Measurements from ENCODE around the gene DNM2.

DNM2 gene

GRCh38 chr19:10839114-10840050 lies 121.5 kb downstream of the DNM2 start:
- no peak for DNase-seq (ENCODE audit: low read depth, low spot score)
- Histone ChIP-seq H3K9ac (ENCODE audit: insufficient read length, low read depth) (no peak overlapping the region), H3K27me3 (ENCODE audit: insufficient read depth, insufficient read length) (no peaks in the 10 kb centered on the region), H3K9me3 (ENCODE audit: insufficient read depth, low read length) (peaks cover 18% of the 10 kb centered on the region; the same call in 1 of the 2 replicates), H3K4me3 (ENCODE audit: insufficient read length, low read depth) (no peak overlapping the region), H3K4me1 (ENCODE audit: insufficient read depth, insufficient read length) (peaks cover 10% of the 10 kb centered on the region), H3K36me3 (ENCODE audit: insufficient read depth, insufficient read length, low read length) (peaks cover 9% of the 10 kb centered on the region)
- no peak for TF ChIP-seq YY1 (IDR thresholded peaks at IDR 0.05; ENCODE audit: insufficient read depth, insufficient read length)
- TF ChIP-seq ZNF274 (IDR thresholded peaks at IDR 0.05; ENCODE audit: low read depth, low read length) = no peak
- TF ChIP-seq SUZ12 (IDR thresholded peaks at IDR 0.05; ENCODE audit: extremely low read depth, insufficient read depth, insufficient read length) = no peak

GRCh38 chr19:10842788-10843187 lies 124.9 kb downstream of the DNM2 start:
- Histone ChIP-seq H3K4me3 (ENCODE audit: insufficient read length, low read depth) (no peak overlapping the region), H3K27me3 (ENCODE audit: insufficient read depth, insufficient read length) (no peaks in the 10 kb centered on the region), H3K36me3 (ENCODE audit: insufficient read depth, insufficient read length, low read length) (no peaks in the 10 kb centered on the region), H3K4me1 (ENCODE audit: insufficient read depth, insufficient read length) (no peaks in the 10 kb centered on the region), H3K9ac (ENCODE audit: insufficient read length, low read depth) (no peak overlapping the region), H3K9me3 (ENCODE audit: insufficient read depth, low read length) (peaks cover 19% of the 10 kb centered on the region; the same call in 1 of the 2 replicates)
- no peak for DNase-seq (ENCODE audit: low read depth, low spot score)
- TF ChIP-seq YY1 (IDR thresholded peaks at IDR 0.05; ENCODE audit: insufficient read depth, insufficient read length) (no peak), ZNF274 (IDR thresholded peaks at IDR 0.05; ENCODE audit: low read depth, low read length) (no peak), SUZ12 (IDR thresholded peaks at IDR 0.05; ENCODE audit: extremely low read depth, insufficient read depth, insufficient read length) (no peak)

- H3K4me3 ChIP-seq (ENCODE audit: insufficient read length, low read depth) = no peak overlapping the region
- H3K27me3 ChIP-seq (ENCODE audit: insufficient read depth, insufficient read length) = no peaks in the 10 kb centered on the region
- no peaks in the 10 kb centered on the region for H3K36me3 ChIP-seq (ENCODE audit: insufficient read depth, insufficient read length, low read length)
- TF ChIP-seq YY1 (IDR thresholded peaks at IDR 0.05; ENCODE audit: insufficient read depth, insufficient read length) = no peak
- TF ChIP-seq ZNF274 (IDR thresholded peaks at IDR 0.05; ENCODE audit: low read depth, low read length) = no peak
- no peak for TF ChIP-seq SUZ12 (IDR thresholded peaks at IDR 0.05; ENCODE audit: extremely low read depth, insufficient read depth, insufficient read length)
- peaks cover 3% of the 10 kb centered on the region for H3K4me1 ChIP-seq (ENCODE audit: insufficient read depth, insufficient read length)
- no peak for DNase-seq (ENCODE audit: low read depth, low spot score)
- peaks cover 9% of the 10 kb centered on the region; the same call in 1 of the 2 replicates for H3K9me3 ChIP-seq (ENCODE audit: insufficient read depth, low read length)
- H3K9ac ChIP-seq (ENCODE audit: insufficient read length, low read depth) = no peak overlapping the region
Measured at GRCh38 chr19:10846500-10847202, 128.8 kb downstream of the DNM2 start.

- no peak for DNase-seq (ENCODE audit: low read depth, low spot score)
- TF ChIP-seq SUZ12 (IDR thresholded peaks at IDR 0.05; ENCODE audit: extremely low read depth, insufficient read depth, insufficient read length) (no peak), YY1 (IDR thresholded peaks at IDR 0.05; ENCODE audit: insufficient read depth, insufficient read length) (no peak), ZNF274 (IDR thresholded peaks at IDR 0.05; ENCODE audit: low read depth, low read length) (no peak)
- no peaks in the 10 kb centered on the region for H3K36me3 ChIP-seq (ENCODE audit: insufficient read depth, insufficient read length, low read length)
- peaks cover 3% of the 10 kb centered on the region for H3K4me1 ChIP-seq (ENCODE audit: insufficient read depth, insufficient read length)
- H3K9ac ChIP-seq (ENCODE audit: insufficient read length, low read depth) = peak within 1 kb of the TSS; percentile 39
- H3K27me3 ChIP-seq (ENCODE audit: insufficient read depth, insufficient read length) = no peaks in the 10 kb centered on the region
- peaks cover 9% of the 10 kb centered on the region; the same call in 1 of the 2 replicates for H3K9me3 ChIP-seq (ENCODE audit: insufficient read depth, low read length)
- H3K4me3 ChIP-seq (ENCODE audit: insufficient read length, low read depth) = no peak within 1 kb of the TSS
Measured at GRCh38 chr19:10848230-10848856, 130.5 kb downstream of the DNM2 start, which contains the start of gene C19orf38. Gene C19orf38 (plus strand): TSS chr19:10848415. CDS start chr19:10848509, 94 bp downstream.

- H3K4me3 ChIP-seq (ENCODE audit: insufficient read length, low read depth) = no peak overlapping the region
- H3K9ac ChIP-seq (ENCODE audit: insufficient read length, low read depth) = no peak overlapping the region
Measured at GRCh38 chr19:10850631-10851030, 132.8 kb downstream of the DNM2 start.

GRCh38 chr19:10852098-10852800 lies 134.4 kb downstream of the DNM2 start:
- TF ChIP-seq SUZ12 (IDR thresholded peaks at IDR 0.05; ENCODE audit: extremely low read depth, insufficient read depth, insufficient read length) = no peak
- TF ChIP-seq ZNF274 (IDR thresholded peaks at IDR 0.05; ENCODE audit: low read depth, low read length) = no peak
- no peak for TF ChIP-seq YY1 (IDR thresholded peaks at IDR 0.05; ENCODE audit: insufficient read depth, insufficient read length)
- no peak for DNase-seq (ENCODE audit: low read depth, low spot score)
- Histone ChIP-seq H3K36me3 (ENCODE audit: insufficient read depth, insufficient read length, low read length) (no peaks in the 10 kb centered on the region), H3K9me3 (ENCODE audit: insufficient read depth, low read length) (no peaks in the 10 kb centered on the region), H3K9ac (ENCODE audit: insufficient read length, low read depth) (no peak overlapping the region), H3K27me3 (ENCODE audit: insufficient read depth, insufficient read length) (no peaks in the 10 kb centered on the region), H3K4me3 (ENCODE audit: insufficient read length, low read depth) (no peak overlapping the region), H3K4me1 (ENCODE audit: insufficient read depth, insufficient read length) (peaks cover 3% of the 10 kb centered on the region)

More at GRCh38 chr19:10850631-10851030, 132.8 kb downstream of the DNM2 start:
- Histone ChIP-seq H3K36me3 (ENCODE audit: insufficient read depth, insufficient read length, low read length) (no peaks in the 10 kb centered on the region), H3K27me3 (ENCODE audit: insufficient read depth, insufficient read length) (no peaks in the 10 kb centered on the region), H3K9me3 (ENCODE audit: insufficient read depth, low read length) (peaks cover 9% of the 10 kb centered on the region; the same call in 1 of the 2 replicates), H3K4me1 (ENCODE audit: insufficient read depth, insufficient read length) (peaks cover 3% of the 10 kb centered on the region)
- DNase-seq (ENCODE audit: low read depth, low spot score) = no peak
- TF ChIP-seq SUZ12 (IDR thresholded peaks at IDR 0.05; ENCODE audit: extremely low read depth, insufficient read depth, insufficient read length) (no peak), ZNF274 (IDR thresholded peaks at IDR 0.05; ENCODE audit: low read depth, low read length) (no peak), YY1 (IDR thresholded peaks at IDR 0.05; ENCODE audit: insufficient read depth, insufficient read length) (no peak)
